Measurements from ENCODE around the gene PRKAB1.
"Not testable (repeated sequence)": the region's sequence is repeated elsewhere in the genome, so short reads cannot be mapped to it uniquely, and the experiment has no call there.

The PRKAB1 gene, protein sequence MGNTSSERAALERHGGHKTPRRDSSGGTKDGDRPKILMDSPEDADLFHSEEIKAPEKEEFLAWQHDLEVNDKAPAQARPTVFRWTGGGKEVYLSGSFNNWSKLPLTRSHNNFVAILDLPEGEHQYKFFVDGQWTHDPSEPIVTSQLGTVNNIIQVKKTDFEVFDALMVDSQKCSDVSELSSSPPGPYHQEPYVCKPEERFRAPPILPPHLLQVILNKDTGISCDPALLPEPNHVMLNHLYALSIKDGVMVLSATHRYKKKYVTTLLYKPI

DNA sequence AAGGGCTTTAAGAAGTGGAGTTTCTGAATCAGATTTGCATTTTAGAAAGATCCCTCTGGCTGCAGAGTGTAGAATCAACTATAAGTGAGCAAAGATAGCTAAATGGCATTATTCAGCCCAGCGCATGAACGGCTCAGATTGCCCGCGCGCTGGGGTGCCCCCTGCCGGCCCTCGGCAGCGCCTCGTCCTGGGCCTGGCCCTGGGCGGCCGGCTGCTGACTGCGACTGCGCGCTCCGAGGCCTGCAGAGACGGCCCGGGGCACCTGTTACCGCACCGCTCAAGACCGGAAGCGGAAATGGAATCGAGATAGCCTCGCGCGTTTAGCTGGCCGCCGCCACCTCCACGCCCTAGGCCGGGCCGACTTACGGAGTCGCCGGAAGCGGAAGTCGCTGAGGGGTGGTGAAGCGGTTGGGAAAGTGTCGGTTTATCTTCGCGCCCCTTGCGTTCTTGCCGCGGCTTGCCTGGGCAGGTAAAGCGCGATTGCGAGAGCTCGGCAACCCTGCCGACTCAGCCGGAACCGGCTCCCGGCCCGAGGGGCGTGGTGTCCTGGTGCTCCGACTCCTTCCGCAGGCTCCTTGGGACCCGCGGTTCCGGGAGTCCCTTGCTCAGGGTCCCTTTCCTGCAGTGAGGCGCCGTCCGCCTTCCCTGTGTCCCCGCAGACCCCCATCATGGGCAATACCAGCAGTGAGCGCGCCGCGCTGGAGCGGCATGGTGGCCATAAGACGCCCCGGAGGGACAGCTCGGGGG is at the start of gene PRKAB1:
PRKAB1 (plus strand) TSS at position 557 of the 747 bp plus-strand sequence; CDS start at position 669, 112 bp downstream.
- peak; percentile 98 for DNase-seq

GRCh38 chr12:119618328-119618896 is 49.5 kb upstream of the PRKAB1 start:
- not testable (repeated sequence) for DNase-seq

DNA sequence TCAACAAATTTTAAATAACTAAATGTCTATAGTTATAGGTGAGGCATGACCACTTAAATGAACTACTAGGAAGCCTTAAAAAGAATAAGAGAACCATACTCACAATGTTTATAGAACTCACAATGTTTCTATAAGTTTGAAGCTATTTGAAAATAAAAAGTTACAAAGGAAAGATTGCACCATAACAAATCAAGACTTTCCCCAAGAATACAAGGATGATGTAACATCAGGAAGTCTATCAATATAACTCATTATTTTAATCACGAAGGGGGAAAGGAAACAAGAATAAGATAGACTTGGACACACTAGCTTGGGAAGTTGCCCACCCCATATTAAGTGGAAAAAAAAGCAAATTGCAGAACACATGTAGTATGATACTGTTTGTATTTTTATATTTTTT is 47.4 kb upstream of the PRKAB1 start:
- DNase-seq, result no peak

- no peak for DNase-seq
Observed at GRCh38 chr12:119621878-119622277, 46.1 kb upstream of the PRKAB1 start.

DNA sequence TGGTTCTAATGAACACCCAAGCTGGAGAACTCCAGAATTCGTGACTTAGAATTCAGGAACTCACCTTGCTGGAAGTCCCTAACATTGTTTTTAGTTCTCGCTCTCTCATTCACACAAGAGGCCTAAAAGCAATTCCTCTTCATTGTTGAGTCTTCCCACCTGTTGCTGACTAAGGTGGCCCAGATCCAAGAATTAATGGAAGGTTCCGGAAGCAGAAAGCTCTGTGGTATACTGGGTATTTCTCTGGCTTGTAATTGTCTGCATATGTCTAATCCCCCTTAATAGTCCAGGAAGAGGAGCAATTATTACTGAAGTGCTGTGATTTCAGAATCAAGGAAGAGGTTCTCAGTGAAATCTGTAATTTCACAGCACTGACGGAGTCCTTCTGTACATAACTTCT is 43.0 kb upstream of the PRKAB1 start:
- DNase-seq, result peak; percentile 4

DNA sequence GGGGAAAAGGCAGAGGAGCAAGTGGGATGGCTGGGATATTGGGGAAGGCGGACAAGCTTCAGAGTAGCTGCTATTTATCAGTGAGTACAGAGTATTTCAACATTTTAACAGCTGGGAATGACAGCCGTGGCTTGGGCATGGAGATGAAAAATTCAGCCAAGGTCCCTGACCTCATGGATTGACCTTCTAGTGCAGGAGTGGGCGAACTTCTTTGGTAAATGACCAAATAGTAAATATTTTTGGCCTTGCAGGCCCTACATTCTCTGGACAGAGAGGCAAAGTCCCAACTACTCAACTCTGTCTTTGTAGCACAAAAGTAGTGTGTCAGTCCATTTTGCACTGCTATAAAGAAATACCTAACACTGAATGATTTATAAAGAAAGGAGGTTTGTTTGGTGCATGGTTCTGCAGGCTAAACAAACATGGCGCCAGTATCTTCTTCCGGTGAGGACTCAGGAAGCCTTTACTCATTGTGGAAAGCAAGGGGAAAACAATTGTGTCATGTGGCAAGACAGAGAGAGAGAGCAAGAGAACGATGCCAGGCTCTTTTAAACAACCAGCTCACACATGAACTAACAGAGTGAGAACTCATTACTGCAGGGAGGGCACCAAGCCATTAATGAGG is 40.8 kb upstream of the PRKAB1 start:
- DNase-seq, result no peak

GRCh38 chr12:119627686-119628085 is 40.2 kb upstream of the PRKAB1 start:
- no peak for DNase-seq

GRCh38 chr12:119630223-119630780 is 37.6 kb upstream of the PRKAB1 start:
- DNase-seq, result no peak

- DNase-seq, result no peak
Observed at GRCh38 chr12:119630962-119631550, 36.9 kb upstream of the PRKAB1 start.

GRCh38 chr12:119631930-119632678 is 35.8 kb upstream of the PRKAB1 start:
- DNase-seq, result no peak

- no peak for DNase-seq
Observed at GRCh38 chr12:119634743-119635142, 33.2 kb upstream of the PRKAB1 start.

GRCh38 chr12:119642986-119643385 is 24.9 kb upstream of the PRKAB1 start:
- DNase-seq, result no peak

- DNase-seq, result no peak
Observed at GRCh38 chr12:119644930-119645329, 23.0 kb upstream of the PRKAB1 start.

- no peak for DNase-seq
Observed at GRCh38 chr12:119645535-119646059, 22.3 kb upstream of the PRKAB1 start.

DNA sequence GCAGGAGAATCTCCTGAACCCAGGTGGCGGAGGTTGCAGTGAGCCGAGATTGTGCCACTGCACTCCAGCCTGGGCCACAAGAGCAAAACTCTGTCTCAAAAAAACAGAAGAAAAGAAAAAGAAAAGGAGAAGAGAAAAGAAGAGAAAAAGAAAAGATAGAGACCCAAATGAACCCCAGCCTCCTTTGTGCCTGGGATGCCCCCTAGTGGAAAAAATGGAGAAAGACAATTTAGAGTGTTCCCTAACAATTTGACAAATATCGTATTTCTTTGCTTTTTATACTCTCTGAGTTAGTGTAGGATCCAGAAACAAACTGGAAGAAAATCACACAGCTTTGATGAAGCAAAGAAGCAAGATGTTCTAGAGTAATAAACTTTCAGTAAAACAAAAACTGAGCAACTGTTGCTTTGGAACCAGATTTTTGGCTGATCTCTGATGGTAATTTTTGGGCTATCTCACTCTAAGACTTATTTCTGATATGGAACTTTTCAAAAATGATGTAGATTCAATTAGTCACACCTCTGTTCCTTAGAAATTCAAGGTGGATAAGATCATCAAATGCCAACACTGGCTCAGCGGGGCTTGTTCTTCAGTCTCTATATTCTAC is 18.6 kb upstream of the PRKAB1 start:
- DNase-seq, result no peak

- DNase-seq, result no peak
Observed at GRCh38 chr12:119652665-119653064, 15.3 kb upstream of the PRKAB1 start.

- DNase-seq, result not testable (repeated sequence)
Observed at GRCh38 chr12:119657001-119657400, 10.9 kb upstream of the PRKAB1 start.

DNA sequence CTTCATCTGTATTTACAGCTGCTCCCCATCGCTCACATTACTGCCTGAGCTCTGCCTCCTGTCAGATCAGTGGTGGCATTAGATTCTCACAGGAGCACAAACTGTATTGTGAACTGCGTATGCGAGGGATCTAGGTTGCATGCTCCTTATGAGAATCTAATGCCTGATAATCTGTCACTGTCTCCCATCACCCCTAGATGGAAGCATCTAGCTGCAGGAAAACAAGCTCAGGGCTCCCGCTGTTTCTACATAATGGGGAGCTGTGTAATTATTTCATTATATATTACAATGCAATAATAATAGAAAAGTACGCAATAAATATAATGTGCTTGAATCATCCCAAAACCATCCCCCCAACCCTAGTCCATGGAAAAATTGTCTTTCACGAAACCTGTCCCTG is 9.8 kb upstream of the PRKAB1 start:
- peak; percentile 34 for DNase-seq

- DNase-seq, result peak; percentile 47
Observed at GRCh38 chr12:119659289-119659897, 8.5 kb upstream of the PRKAB1 start.

DNA sequence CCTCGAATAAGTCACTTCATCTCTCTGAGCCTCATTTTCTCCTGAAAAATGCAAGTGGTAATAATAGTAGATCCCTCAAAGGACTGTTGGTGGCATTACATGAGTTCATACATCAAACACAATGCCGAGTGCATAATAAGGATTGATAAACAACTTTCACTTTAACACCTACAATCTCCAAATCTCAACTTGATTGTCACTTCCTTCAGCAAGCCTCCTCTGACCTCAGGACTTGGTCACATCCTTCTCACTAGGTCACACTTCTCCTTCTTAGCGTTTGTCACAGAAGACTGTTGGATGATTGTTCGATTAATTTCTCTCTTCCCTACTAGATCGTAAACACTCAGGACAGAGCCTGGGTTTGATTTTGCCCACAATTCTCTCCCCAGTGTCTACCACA is 7.9 kb upstream of the PRKAB1 start:
- DNase-seq, result no peak

DNA sequence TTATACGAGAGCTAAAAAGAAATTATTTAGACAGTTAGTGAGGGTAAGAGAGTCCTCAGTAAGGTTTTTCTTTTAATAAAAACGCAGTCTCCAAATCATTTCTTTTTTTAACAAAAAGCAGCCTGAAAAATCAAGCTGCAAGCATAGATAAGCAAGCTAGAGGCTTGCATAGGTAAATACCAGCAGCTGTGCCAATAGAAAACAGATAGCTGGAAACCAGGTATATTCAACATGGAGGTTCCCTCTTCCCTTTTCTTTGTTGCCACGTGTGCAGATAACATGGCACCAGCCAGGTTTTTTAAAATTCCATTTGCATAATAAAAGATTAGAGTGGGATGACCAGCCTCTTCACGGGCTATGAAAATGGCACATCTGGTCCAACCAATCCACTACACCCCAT is 6.1 kb upstream of the PRKAB1 start:
- DNase-seq, result peak; percentile 61
